ENCODE results near the gene MRPL40. TPM values are rescaled to one million over a fixed set of nuclear protein-coding genes. Genes with fewer than 3 reads are reported as not detected.

MRPL40 gene
- total RNA-seq, 2 donors from 2014 or later, result 6.8 to 19.2 TPM

- ATAC-seq (ENCODE audit: insufficient number of reproducible peaks, low FRiP score, low read depth), result no peak
- H3K27me3 ChIP-seq (replicated peaks; ENCODE audit: insufficient read depth), result no peaks in the 10 kb centered on the region
- no peaks in the 10 kb centered on the region for H3K4me1 ChIP-seq (ENCODE audit: control insufficient read depth in 1 of 2, low read depth in 2 of 2)
- no peaks in the 10 kb centered on the region for H3K9me3 ChIP-seq
- no peak for DNase-seq (ENCODE audit: low spot score)
- TF ChIP-seq CTCF (IDR thresholded peaks at IDR 0.05), result no peak
- H3K4me3 ChIP-seq, result no peak overlapping the region
- H3K36me3 ChIP-seq, result peaks cover 49% of the 10 kb centered on the region
- H3K27ac ChIP-seq, result no peak overlapping the region
Observed at GRCh38 chr22:19455585-19456370, 23.4 kb downstream of the MRPL40 start.

- ATAC-seq (ENCODE audit: insufficient number of reproducible peaks, low FRiP score, low read depth) (no peak), DNase-seq (ENCODE audit: low spot score) (no peak)
- H3K27me3 ChIP-seq (replicated peaks; ENCODE audit: insufficient read depth), result no peaks in the 10 kb centered on the region
- TF ChIP-seq CTCF (IDR thresholded peaks at IDR 0.05), result no peak
- no peaks in the 10 kb centered on the region for H3K4me1 ChIP-seq (ENCODE audit: control insufficient read depth in 1 of 2, low read depth in 2 of 2)
- H3K4me3 ChIP-seq, result no peak overlapping the region
- no peak overlapping the region for H3K27ac ChIP-seq
- no peaks in the 10 kb centered on the region for H3K9me3 ChIP-seq
- peaks cover 49% of the 10 kb centered on the region for H3K36me3 ChIP-seq
Observed at GRCh38 chr22:19456541-19456940, 24.2 kb downstream of the MRPL40 start.

DNA sequence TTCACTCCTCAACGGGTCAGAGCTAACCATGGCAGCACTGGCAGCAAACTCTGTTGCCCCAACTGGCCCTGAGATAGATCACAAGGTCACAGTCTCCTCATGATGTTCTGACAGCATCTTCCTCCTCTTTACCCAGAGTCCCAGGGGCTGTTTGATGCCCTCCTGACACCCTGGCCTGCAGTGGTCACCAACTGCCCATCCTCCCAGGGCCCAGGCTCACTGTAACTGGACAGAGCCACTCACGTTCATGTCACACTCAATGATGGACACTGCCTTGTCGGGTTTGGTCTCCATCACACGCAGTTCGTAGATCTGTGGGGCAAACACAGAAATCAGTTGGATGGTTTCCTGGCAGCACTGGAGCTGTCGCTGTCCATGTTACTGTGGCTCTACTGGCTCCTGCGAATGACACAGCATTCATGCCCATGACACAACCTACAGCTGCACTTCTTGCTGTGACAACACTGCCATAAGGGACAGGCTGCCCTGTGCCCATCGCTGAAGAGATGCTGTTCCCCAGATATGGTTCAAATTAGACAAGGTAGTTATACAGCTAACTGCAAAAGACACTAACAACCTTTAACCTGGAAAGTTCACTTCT lies 25.6 kb downstream of the MRPL40 start:
- H3K9me3 ChIP-seq, result no peaks in the 10 kb centered on the region

GRCh38 chr22:19460036-19460435 lies 27.7 kb downstream of the MRPL40 start:
- Histone ChIP-seq H3K9me3 (no peaks in the 10 kb centered on the region), H3K27me3 (replicated peaks; ENCODE audit: insufficient read depth) (no peaks in the 10 kb centered on the region), H3K4me1 (ENCODE audit: control insufficient read depth in 1 of 2, low read depth in 2 of 2) (no peaks in the 10 kb centered on the region), H3K27ac (no peak overlapping the region), H3K4me3 (no peak overlapping the region), H3K36me3 (peaks cover 36% of the 10 kb centered on the region)
- DNase-seq (ENCODE audit: low spot score), result no peak
- no peak for TF ChIP-seq CTCF (IDR thresholded peaks at IDR 0.05)
- ATAC-seq (ENCODE audit: insufficient number of reproducible peaks, low FRiP score, low read depth), result no peak

More for the DNA sequence above, 25.6 kb downstream of the MRPL40 start:
- no peaks in the 10 kb centered on the region for H3K4me1 ChIP-seq (ENCODE audit: control insufficient read depth in 1 of 2, low read depth in 2 of 2)
- DNase-seq (ENCODE audit: low spot score), result no peak
- no peak overlapping the region for H3K27ac ChIP-seq
- peaks cover 45% of the 10 kb centered on the region for H3K36me3 ChIP-seq
- H3K4me3 ChIP-seq, result no peak overlapping the region
- no peak for TF ChIP-seq CTCF (IDR thresholded peaks at IDR 0.05)
- H3K27me3 ChIP-seq (replicated peaks; ENCODE audit: insufficient read depth), result no peaks in the 10 kb centered on the region
- ATAC-seq (ENCODE audit: insufficient number of reproducible peaks, low FRiP score, low read depth), result no peak

DNA sequence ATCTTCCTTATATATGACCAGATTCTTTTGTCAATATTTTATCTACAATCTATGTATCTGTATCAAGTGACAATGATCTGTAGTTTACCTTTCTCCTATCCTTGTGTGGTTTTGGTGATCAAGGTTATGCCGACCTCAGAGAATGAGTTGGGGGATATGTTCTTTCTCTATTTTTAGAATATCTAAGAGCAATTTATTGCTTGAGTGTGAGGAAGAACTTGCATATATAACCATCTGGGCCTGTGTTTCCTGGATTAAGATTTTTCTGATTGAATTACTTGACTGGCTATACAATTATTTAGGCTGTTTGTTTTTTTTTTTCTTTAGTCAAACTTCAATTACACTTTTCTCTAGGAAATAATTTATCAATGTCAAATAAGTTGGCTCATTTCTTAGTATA lies 29.2 kb downstream of the MRPL40 start:
- no peak for TF ChIP-seq CTCF (IDR thresholded peaks at IDR 0.05)
- DNase-seq (ENCODE audit: low spot score) (no peak), ATAC-seq (ENCODE audit: insufficient number of reproducible peaks, low FRiP score, low read depth) (no peak)
- H3K36me3 ChIP-seq, result peaks cover 33% of the 10 kb centered on the region
- no peaks in the 10 kb centered on the region for H3K9me3 ChIP-seq
- H3K27ac ChIP-seq, result no peak overlapping the region
- H3K4me3 ChIP-seq, result no peak overlapping the region
- H3K4me1 ChIP-seq (ENCODE audit: control insufficient read depth in 1 of 2, low read depth in 2 of 2), result no peaks in the 10 kb centered on the region
- H3K27me3 ChIP-seq (replicated peaks; ENCODE audit: insufficient read depth), result no peaks in the 10 kb centered on the region
